Body of pancreas (tissue), 4 donors: ENCODE results near the gene RNF212B. TPM values are rescaled to one million over a fixed set of nuclear protein-coding genes. Genes with fewer than 3 reads are reported as not detected.
A peak's percentile ranks its signal among the peaks of the same experiment; 100 is the strongest.

ENCODE experiments used
- ATAC-seq: fragments of 150-250 bp; one replicate; pipeline ENCODE4 v1.9.1; 2016
- DNase-seq, 4 donors: peaks; one replicate each; pipeline ENCODE4 v3.0.0-alpha.2; 2019
- H3K27ac ChIP-seq, 4 donors: fragments of 200-600 bp; sonication (generic); 1 replicate in 3 of 4; 2 replicates in 1 of 4; pipeline versions ENCODE4 v1.5.1 to v1.6.1; 2016 to 2019; ENCODE audit warnings: mild to moderate bottlenecking in 1 of 4, mixed read lengths in 1 of 4, moderate library complexity in 1 of 4
- H3K27me3 ChIP-seq, 2 donors: fragments of 200-600 bp; sonication (generic); one replicate each; pipeline ENCODE4 v1.6.0; 2016; ENCODE audit warnings: mild to moderate bottlenecking in 1 of 2
- H3K36me3 ChIP-seq, 2 donors: fragments of 200-600 bp; sonication (generic); replicated peaks in 1 of 2; 2 replicates each; pipeline ENCODE4 v1.5.1; 2016; ENCODE audit warnings: low read depth in 2 of 2; ENCODE audit not compliant: insufficient read depth in 1 of 2
- H3K4me1 ChIP-seq: fragments of 200-600 bp; sonication (generic); one replicate; pipeline ENCODE4 v1.6.0; 2016
- H3K4me3 ChIP-seq, 2 donors: fragments of 200-600 bp; sonication (generic); 1 replicate in 1 of 2; 2 replicates in 1 of 2; pipeline ENCODE4 v1.5.1; 2016 to 2019
- H3K9me3 ChIP-seq, 3 donors: fragments of 200-600 bp; sonication (generic); 1 replicate in 2 of 3; 2 replicates in 1 of 3; pipeline ENCODE4 v1.5.1; 2016
- CTCF ChIP-seq, 7 experiments: fragments of 450-650 bp in 4 of 7; fragments of 200-600 bp in 3 of 7; sonication (generic) in 3 of 7; IDR thresholded peaks; one replicate each; pipeline ENCODE4 v1.5.1; 2016 to 2019; ENCODE audit warnings: antibody characterized with exemption in 7 of 7
- POLR2A ChIP-seq, 3 donors: fragments of 450-650 bp; IDR thresholded peaks; one replicate each; pipeline ENCODE4 v1.6.1; 2016; ENCODE audit warnings: antibody characterized with exemption in 3 of 3, mild to moderate bottlenecking in 2 of 3
- WGBS, 2 donors: methylation state at CpG; one replicate each; pipeline ENCODE4 v1.1.5; 2017; 5-methylcytosine and 5-hydroxymethylcytosine counted together
- intact Hi-C: fragments of 100-400 bp; cut with DNase I; formaldehyde crosslinking; loops from one replicate; pipeline ENCODE4 v1.15.1; 2023
- total RNA-seq, 2 donors: library from RNA; depleted of rRNA; stranded (reverse); fragments of >200 nt; gene quantifications; one replicate each; pipeline ENCODE4 v1.1.0, GENCODE V29; 2016

The RNF212B gene
- total RNA-seq, 2 donors from 2014 or later, result not detected

- H3K4me1 ChIP-seq, result peaks cover 31% of the 10 kb centered on the region
- H3K27ac ChIP-seq, result peak overlapping the region; percentile 76 to 95 (median 93)
- WGBS, 2 donors, result 0% methylated on average over 15 to 22 of the region's 22 CpGs
- no peak for TF ChIP-seq POLR2A (IDR thresholded peaks at IDR 0.05)
- no peak for TF ChIP-seq CTCF (IDR thresholded peaks at IDR 0.05)
- H3K36me3 ChIP-seq, result no peaks in the 10 kb centered on the region
- no peaks in the 10 kb centered on the region for H3K9me3 ChIP-seq
- H3K27me3 ChIP-seq, result no peaks in the 10 kb centered on the region
- peak; percentile 30 for ATAC-seq
- peak overlapping the region; percentile 72 to 86 for H3K4me3 ChIP-seq
- no peak for DNase-seq
- intact Hi-C loops, result no loop called here
Observed at GRCh38 chr14:23285530-23286019, 47.8 kb downstream of the RNF212B start.

DNA sequence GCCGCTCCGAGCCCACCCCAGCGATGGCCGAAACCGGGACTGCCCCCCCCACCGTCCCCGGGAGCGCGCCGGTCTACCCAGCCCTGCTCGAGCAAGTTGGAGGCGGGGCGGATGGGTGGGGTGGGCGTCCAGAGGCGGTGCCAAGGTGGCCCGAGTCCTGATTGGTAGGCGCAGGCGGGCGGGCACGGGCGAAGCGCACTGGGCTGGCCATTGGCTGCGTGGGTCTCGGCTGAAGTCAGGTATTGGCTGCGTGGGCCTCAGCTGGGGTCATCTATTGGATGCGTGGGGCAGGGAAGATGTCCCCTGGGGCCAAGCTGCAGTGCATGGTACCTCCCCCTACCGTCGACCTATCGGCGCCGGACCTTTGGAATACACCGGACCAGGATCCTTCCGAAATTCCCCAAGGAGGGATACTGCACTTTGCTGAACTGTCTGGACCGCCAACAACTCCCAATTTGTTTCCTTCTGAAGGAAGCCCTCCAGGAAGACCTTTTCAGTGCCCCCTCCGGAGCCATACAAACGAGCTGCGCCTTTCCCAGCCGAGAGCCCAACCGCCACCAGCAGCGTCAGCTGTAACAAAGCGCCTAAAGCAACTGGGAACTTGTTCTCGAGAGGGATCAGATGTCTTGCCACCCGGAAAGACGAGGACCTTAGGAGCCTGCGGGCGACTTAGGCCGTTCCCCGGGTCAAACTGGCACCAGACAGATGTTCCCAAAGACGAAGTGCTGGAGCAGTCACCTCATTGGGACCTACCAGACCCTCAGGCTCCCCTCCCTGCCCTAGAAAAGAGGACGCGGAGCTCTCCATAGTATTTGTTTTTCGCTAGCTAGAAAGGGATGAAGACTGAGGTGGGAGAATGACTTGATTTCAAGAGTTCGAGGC is 48.5 kb downstream of the RNF212B start, which contains the start of gene HOMEZ:
Gene HOMEZ (minus strand): TSS at position 113 of the 882 bp plus-strand sequence. CDS start 180 bp downstream, outside the sequence.
- intact Hi-C loops, result no loop called here
- ATAC-seq (peak; percentile 99), DNase-seq (peak; percentile 99)
- peaks cover 31% of the 10 kb centered on the region for H3K4me1 ChIP-seq
- TF ChIP-seq CTCF (IDR thresholded peaks at IDR 0.05) (peak in 2 of 7 experiments; percentile 28 to 31), POLR2A (IDR thresholded peaks at IDR 0.05) (peak; percentile 82 to 95 (median 90))
- H3K36me3 ChIP-seq, result no peaks in the 10 kb centered on the region
- peak within 1 kb of the TSS; percentile 86 to 95 (median 93) for H3K27ac ChIP-seq
- H3K9me3 ChIP-seq, result no peaks in the 10 kb centered on the region
- 0 to 3% methylated on average over 7 to 51 of the region's 53 CpGs for WGBS, 2 donors
- no peaks in the 10 kb centered on the region for H3K27me3 ChIP-seq
- peak within 1 kb of the TSS; percentile 72 to 86 for H3K4me3 ChIP-seq

DNA sequence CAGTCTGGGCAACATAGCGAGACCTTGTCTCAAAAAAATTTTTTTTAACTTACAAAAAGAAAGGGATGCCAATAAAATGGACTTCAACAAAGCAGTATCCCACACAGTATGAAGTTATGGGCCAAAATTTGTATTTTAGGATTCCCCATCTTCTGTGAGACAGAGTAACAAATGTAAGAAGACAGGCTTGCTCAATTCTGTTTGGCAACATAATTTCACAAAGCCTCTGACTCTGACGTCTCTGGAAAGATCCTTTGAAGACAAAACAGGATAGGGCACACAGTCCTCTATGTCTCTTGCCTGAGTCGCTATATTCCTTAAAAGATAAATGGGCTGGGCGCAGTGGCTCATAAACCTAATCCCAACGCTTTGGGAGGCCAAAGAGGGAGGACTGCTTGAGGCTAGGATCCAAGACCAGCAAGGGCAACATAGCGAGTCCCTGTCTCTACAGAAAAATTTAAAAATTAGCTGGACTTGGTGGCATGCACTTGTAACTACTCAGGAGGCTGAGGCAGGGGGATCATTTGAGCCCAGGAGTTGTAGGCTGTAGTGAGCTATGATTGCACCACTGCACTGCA is 49.3 kb downstream of the RNF212B start:
- WGBS, 2 donors, result 47 to 51% methylated on average over 6 of the region's 6 CpGs
- no peak for ATAC-seq
- H3K27ac ChIP-seq, result peak overlapping the region; percentile 86 to 95 (median 93)

More for the DNA sequence above, 49.3 kb downstream of the RNF212B start:
- DNase-seq, result no peak
- Histone ChIP-seq H3K36me3 (no peaks in the 10 kb centered on the region), H3K9me3 (no peaks in the 10 kb centered on the region), H3K4me3 (peak overlapping the region; percentile 4 to 19), H3K27me3 (no peaks in the 10 kb centered on the region), H3K4me1 (peaks cover 31% of the 10 kb centered on the region)
- intact Hi-C loops, result no loop called here
- TF ChIP-seq CTCF (IDR thresholded peaks at IDR 0.05) (no peak), POLR2A (IDR thresholded peaks at IDR 0.05) (no peak)
